Colon (tissue), 2 donors: ENCODE data around the gene HDAC9.
A peak's percentile ranks its signal among the peaks of the same experiment; 100 is the strongest.

Experiments used
- FAIRE-seq: peaks from 2 replicates; lab custom pipeline; 2012; peaks lifted over from hg19 to GRCh38; lab: Jason Lieb, UNC
- donor health status: control.
- donor health status: control.

HDAC9 gene

DNA sequence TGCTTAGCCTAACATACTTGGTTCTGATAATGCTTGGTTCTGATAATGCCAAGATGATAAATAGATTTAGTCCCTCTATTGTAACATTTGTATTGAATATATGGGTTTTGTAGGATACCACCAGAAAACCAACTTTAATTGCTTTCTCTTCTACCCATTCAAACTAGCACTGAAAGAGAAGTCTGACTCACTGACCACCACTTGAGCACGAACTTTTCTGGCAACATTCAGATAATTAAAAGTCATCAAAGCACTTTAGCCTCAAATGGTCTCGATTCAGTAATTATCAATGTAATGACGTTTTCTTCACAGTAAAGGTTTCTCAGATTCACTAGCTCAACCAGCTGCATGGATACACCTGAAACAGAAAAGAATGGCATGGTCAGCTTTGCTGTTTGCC lies 63.0 kb downstream of the HDAC9 start:
- FAIRE-seq, result no peak

DNA sequence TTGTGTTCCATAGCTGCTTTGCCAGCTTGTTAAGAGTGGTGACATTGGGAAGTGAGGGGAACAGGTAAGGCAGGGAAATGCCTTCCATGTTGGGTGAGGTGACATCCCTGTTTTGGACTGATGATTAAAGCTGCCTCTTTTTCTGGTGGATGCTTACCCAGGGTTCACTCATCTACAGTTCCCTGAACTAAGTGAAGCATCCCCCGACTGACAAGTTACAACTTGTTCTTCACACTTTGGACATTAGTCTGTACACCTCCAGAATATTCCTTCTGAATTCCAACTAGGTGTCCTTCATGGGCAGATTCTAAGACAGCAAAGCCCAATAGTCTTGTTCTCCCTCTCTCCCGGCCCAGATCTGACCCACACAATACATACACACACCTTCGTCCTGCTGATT lies 63.4 kb downstream of the HDAC9 start:
- FAIRE-seq, result no peak

DNA sequence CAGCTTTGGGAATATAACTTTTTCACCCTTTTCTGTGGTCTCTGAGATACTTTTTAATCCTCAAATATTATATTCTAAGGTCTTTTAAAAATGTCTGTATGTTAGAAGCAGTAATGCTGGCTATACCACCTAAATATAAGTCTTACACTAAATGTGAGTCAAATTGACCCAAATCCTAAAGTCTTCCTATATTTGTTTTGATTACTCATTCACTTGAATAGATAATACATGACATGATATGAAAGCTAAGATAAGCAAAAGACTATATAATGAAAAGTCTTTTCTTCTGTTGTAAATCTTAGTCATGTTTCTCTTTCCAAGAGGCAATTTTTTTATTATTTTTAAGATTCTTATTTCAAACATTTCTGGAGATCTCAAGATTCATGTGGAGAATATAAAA lies 64.2 kb downstream of the HDAC9 start:
- no peak for FAIRE-seq

DNA sequence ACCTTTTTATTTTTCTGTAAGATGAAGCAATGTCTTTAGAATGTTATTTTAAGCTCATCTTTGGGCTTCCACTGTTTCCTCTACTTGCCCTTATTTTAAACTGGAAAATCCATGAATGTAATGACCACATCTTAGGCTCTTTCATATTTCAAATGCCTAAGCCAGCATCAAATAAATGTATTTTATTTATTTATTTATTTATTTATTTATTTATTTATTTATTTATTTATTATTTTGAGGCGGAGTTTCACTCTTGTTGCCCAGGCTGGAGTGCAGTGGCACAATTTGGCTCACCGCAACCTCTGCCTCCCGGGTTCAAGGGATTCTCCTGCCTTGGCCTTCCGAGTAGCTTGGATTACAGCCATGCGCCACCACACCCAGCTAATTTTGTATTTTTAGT lies 69.2 kb downstream of the HDAC9 start:
- no peak for FAIRE-seq

DNA sequence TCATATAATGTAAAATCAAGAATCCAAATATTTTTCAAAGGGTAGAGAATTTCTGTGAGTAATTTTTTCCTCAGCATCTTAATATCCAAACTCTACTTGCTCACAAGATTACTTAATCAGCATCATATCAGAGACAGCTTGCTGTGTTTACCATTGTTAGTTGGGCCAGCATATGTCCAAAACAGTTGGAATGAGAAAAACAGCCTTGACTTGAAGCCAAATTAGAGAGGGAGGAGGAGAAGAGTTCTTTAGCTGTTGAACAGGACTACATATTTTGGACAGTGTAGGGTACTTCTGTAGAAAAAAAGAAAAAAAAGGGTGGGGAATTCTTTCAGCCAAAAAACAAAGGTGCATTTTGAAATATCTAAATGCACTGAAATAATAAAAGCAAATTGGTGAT lies 69.8 kb downstream of the HDAC9 start:
- no peak for FAIRE-seq

DNA sequence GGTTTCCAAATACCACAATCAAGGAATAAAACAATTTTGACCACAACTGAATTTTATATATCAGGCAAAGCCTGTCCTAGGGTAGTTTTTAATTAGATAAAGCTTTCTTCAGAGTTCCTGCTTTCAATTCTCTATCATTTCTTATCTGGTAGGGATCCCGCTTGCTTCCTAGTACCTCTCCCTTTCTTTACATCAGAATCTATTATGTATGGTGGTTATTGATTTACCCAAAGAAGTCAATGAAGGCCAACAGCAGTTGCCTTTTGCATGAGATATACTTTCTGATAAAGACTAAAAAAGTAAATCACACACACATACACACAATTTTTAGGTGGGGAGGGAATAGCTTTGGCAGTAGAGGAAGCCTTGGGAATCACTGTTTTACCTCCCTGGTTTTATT lies 70.7 kb downstream of the HDAC9 start:
- FAIRE-seq, result no peak

DNA sequence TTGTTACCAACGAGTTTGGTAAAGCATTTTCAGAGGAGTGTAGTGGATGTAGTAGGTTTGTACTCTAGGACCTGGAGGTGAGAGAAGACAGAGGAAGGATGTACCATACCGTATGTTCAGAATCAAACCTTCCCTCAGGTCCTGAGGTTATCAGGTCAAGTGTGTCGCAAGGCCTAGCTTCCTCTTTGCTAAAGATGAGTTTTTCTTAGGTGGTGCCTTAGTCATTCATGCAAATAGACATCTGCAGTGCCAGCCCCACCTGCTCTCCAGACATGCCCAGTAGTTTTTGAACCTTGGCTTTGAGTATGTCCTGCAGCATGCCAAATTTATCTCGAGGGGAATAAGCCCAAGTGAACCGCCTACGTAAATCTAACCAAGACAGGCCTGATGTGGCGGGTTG lies 71.3 kb downstream of the HDAC9 start:
- no peak for FAIRE-seq

DNA sequence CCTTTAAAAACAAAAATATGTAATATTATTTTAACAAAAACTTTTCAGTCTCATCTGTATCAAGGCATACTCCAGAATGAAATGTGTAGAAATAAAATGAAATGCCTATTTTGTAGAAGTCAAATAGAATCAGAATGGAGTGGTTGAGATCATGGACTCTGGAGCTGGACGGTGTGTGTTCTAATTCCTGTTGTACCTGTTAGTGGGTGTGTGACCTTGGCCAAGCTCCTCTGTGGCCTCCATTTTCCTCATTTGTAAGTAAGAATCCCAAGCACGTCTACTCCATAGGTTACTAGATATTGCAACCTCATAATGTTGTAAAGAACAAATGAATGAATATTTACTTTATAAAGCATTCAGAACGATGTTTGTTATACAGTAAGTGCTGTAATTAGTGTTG lies 74.9 kb downstream of the HDAC9 start:
- FAIRE-seq, result no peak

DNA sequence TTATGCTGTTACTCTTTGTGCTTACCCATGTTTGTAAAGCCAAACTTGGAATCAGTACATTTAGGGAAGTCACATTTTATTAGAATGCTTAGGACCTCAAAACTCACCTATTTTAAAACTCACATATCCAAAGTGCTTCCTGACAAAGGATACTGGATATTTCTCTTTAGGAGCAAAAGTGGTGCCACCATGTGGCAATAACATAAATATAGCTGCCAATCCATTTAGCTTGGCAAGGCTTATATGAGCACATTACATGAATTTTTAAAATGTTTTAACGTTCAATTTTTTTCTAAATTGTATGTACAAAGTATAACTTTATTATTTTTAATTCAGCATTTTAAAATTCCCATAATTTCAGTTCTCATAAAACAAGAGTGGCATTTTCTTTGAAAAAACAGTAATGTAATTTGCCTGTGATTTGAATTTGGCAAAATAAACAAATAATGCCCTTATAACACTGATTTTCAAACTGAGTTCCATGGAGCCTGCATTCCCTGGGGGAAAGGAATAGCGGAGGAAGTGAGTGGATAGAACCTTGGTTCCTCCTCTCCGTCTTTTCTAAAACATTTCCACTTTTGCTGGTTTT lies 75.4 kb downstream of the HDAC9 start:
- no peak for FAIRE-seq

DNA sequence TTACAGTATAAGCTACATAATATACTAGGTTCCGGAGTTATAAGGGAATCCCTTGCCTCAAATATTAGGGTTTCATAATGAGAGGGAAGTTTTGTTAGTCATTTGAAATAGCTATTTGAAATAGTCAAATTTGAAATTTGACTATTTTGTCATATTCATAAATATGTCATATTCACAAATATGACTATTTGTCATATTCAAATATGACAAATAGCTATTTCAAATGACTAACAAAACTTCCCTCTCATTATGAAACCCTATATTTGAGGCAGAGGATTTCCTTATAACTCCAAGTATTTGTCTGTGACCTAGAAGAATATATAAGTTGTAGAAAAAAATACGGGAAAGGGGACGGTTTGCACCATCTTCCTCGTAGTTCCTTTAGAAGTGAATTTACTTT lies 76.6 kb downstream of the HDAC9 start:
- peak; percentile 43 for FAIRE-seq

DNA sequence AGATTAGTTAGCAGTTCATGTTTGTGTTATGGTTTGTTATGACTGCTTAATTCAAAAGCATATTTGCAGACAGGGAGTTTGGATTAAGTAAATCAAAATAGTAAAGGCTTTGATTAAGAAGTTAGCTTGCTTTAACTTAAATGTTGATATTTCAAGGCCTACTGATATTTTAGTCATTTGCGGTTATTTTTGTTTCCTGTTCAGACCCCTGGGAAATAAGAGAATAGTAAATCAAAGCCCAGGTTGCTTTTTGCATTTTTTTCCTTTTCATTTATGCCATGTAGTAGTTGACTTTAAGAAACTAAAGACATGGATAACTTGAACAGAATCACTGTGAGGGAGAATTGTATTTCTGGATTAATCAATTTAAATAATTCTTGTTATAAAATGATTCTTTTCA lies 77.3 kb downstream of the HDAC9 start:
- FAIRE-seq, result no peak

DNA sequence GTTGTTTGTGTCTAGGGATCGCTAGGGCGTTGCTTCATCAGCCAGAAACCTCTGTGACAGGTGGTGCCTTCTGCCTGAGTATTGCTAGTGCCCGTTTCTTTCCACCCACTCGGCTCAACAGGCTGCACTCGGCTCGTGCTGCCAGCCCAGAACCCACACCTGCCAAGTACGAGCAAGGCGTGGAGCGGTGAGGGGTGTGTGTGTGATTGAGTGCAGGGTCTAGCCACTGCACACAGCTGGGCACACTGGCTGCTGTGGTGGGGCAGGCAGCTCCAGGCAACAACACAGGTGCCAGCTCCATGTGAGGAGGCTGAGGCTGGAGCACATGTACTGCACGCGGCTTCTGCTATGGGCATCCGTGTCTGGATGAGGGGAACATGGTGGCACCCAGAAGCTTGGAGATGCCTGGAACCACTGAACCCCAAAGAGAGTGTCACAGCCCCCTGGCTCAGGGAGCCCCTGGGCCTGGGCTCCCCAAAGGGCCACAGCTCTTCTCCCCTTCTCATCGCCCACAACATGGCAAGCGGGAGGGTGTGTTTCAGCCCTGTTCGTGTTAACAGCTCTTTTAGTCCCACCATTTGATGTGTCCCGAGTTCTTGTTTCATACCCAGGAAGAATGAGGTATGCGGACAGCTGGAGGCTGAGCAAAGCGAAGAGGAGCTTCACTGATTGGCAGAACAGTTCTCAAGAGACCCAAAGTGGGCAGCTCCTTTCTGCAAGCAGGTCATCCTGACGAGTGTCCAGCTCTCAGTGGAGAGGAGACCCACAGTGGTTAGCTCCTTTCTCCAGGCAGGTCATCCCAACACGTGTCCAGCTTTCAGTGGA lies 78.1 kb downstream of the HDAC9 start:
- FAIRE-seq, result no peak

DNA sequence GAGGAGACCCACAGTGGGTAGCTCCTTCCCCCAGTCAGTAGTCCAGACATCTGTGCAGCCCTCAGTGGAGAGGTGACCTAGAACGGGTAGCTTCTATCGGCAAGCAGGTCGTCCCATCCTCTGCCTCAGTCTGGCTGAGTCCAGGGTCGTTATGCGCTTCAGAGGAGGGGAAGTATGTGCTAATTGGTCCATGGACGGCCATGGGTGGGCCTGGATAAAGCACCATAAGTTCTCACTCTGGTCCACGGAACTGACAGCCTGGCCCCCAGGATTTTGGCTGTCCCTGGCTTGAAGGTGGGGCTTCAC lies 78.6 kb downstream of the HDAC9 start:
- no peak for FAIRE-seq

DNA sequence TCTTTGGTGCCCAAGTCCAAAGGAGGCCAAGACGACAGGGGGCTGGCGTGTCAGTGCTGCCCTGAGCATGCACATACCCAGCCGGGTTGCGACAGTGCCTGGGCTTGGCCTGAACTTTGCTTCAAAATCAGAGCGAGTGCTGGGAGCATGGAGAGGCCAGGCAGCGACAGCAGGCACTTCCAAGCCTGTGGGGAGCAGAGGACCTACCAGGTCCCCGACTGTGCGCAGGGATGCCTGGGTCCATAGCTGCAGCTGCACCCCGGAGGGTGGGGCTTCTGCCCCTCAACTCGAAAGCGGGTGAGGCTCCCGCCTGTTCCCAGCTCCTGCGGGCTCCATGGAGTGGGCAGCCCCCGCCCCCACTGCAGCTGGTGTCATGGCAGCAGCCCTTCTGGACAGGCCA lies 79.1 kb downstream of the HDAC9 start:
- no peak for FAIRE-seq

DNA sequence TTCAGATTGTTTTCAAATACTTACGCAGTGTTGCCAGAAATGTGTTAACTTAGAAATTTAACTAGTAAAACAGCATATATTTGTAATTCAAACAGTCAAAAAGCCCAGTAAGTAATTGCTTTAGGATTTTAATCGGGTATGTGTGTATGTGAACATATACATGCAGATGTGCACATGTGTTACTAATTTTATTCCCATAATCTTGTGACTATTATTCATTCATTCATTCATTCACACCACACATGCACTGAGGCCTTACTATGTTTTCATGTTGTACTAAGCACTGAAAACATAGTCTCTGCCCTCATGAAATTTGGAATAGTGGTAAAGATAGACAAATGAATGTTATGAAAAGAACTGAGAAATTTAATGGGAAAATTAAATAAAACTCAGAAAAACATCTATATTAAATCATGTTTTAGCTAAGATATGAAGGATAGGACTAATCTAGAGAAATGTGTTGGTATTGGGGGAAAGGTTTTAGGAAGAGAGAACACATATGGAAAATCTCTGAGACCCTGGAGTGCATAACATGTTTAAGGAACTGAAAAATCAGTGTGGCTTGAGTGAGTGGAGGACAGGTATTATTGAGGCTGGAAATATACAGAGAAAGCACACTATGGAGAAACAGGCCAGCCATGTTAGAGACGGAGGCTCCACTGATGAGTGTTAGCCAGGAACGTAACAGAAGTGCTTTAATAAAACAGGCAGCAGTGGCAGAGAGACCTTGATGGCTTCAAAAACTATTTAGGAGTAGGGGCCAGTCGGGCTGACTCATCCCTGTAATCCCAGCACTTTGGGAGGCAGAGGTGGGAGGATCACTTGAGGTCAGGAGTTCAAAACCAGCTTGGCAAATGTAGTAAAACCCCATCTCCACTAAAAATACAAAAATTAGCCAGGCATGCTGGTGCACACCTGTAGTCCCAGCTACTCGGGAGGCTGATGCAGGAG lies 80.3 kb downstream of the HDAC9 start:
- FAIRE-seq, result no peak

DNA sequence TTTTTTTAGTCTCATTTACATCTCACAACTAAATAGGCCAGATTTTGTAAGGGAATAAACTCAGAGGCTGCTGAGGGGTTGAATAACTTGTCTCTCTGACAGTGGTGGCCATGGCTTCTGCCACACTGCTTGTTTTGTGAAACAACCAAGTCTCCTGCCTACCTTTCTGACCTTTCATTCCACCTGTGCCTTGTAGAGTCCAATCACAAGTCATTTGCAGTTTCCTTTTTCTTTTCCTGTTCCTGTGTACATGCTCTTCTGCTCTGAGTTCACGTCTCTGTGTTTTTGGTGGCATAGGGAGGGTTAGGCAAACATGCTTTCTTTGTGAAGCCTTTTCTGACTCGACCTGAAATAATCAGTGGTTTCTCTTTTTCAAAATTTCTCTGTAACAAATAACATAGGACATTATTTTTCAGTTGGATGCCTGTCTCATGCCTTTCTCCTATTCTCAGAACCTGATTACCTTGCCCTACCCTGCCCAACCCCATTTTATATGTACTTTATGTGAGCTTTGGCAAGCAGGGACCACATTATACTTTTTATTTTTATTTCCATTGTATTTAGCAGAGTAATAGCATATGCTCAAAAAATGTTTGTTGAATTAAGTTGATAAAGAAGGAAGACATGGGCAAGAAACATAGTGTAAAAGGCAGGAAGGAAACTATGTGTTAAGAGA lies 81.7 kb downstream of the HDAC9 start:
- no peak for FAIRE-seq

DNA sequence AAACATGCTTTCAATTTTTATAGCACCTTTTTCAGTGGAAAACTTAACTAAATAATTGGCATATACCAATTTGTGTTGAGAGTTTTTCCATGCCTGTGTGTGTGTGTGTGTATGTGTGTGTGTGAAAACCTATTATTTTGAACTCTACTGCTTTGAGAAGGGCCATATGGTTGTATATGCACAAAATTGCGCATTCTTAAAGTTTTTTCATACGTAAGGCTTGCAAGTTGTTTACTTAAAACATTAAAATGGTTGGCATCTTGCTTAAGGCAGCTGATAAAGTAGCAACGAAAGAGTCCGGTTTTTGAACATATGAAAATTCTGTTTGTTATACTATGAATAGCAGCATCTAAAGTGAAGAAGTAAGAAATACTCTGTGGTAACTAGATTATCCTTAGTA lies 84.1 kb downstream of the HDAC9 start:
- no peak for FAIRE-seq

DNA sequence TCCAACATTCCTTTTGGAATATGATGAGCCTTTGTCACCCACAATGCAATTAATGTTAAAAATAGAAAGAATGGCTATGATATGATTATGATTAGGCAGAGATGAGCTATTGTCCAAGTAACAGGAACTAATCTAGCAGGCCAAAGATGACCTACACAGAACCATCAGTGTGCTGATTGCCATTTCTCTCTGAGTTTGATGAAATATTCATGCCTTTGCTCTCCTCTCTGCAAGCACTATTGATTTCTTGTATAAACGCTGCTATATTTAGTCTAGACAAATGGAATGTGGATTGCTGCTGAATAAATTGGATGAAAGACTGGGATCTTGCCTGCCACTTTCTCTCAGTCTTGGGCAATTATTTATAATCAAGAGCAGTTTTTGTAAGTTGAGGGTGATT lies 85.4 kb downstream of the HDAC9 start:
- no peak for FAIRE-seq

DNA sequence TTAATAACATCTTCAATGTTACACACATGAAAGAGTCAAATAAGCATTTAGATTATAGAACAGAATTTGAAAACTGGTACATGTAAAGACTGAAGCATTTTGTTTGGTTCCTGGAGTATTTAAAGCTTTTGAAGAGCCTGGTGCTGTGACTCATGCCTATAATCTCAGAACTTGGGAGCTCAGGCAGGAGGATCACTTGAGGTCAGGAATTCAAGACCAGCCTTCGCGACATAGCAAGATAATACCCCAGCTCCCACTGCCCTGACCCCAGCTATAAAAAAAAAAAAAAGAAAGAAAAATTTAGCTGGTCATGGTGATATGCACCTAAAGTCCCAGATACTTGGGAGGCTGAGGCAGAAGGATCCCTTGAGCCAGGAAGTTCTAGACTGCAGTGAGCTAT lies 87.8 kb downstream of the HDAC9 start:
- FAIRE-seq, result no peak

DNA sequence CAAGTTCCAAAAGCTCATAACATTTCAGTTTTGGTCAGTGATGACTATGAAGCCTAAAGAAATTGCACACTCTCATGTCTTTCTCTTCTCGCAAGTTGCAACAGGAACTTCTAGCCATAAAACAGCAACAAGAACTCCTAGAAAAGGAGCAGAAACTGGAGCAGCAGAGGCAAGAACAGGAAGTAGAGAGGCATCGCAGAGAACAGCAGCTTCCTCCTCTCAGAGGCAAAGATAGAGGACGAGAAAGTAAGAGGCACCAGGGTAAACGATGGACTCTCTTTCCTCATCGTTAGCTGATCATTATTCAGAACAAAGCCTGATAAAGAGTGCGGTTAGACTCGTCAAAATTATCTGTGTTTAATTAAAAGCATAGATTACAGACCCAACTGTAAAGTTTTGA lies 94.7 kb downstream of the HDAC9 start:
- no peak for FAIRE-seq

DNA sequence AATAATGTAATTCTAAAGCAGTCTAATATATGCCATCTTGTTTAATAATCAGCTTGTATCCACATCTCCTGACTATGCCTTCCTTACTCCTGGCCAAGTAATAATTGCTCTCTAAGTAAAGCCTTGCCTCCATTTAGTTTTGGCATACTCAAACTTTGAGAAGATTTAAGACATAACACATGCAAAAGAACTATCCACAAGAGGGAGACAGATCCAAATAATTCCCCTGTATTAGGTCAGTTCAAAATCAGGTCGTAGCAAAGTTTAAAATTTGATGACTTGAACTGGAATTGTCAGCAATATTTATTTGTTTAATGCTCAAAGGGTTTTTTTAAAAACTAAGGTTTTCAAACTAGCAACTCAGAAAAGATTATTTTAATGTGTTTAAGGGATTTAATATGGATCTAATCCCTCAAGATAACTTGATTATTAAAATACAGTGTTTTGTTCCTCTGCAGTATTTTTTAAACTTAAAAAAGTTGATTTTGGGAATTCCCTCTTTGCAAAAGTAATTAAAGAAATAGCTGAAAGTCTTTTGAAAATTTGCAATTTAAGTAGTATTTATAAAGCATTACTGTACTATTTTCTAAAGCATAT lies 95.3 kb downstream of the HDAC9 start:
- FAIRE-seq, result peak; percentile 43

DNA sequence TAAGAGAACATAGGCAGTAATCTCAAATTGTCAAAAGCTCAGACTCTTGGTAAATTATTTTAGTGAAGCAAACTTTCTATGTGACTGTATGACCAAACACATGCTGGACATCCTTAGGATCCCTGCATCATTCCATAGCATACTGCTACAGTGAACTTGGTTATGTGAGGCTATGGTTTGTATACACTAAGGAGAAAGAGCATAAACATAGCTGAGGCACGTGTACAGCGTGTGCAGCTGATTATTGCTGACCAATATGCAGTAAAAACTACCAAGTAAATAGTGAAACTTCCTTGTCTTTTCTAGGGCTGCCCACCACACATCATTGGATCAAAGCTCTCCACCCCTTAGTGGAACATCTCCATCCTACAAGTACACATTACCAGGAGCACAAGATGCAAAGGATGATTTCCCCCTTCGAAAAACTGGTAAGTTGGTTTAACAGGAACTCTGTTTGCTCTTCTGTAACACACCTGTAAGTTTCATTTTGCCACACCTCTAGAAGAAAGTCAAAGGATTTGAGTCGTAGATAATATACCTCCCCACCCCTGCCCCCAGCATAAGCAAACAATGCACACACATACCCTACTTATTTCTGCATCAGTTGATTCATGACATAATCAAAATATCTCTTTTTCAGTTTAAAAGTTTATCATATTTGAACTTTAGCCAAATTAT lies 98.2 kb downstream of the HDAC9 start:
- no peak for FAIRE-seq
